Central memory CD8-positive, alpha-beta T cell (primary cell): ENCODE measurements around the gene PTGIS.
A peak's percentile ranks its signal among the peaks of the same experiment; 100 is the strongest.

Experiments used
- ATAC-seq: fragments of 150-1000 bp; cut with Tn5 transposase; replicated peaks from 2 replicates; pipeline ENCODE4 v1.10.0; 2022; ENCODE audit warnings: mild to moderate bottlenecking, moderate FRiP score, moderate number of reproducible peaks; ENCODE audit not compliant: poor library complexity, severe bottlenecking; ENCODE audit errors: extremely low read depth
- DNase-seq, 2 donors: peaks; one replicate each; pipeline ENCODE4 v3.0.0; 2021; ENCODE audit warnings: low spot score in 2 of 2
- H3K27ac Mint-ChIP-seq: one replicate; pipeline ENCODE4 v1.8.0; 2022; ENCODE audit warnings: low read depth, mild to moderate bottlenecking, moderate library complexity, mixed read lengths
- H3K27me3 Mint-ChIP-seq: one replicate; pipeline ENCODE4 v1.8.0; 2022; ENCODE audit warnings: mixed read lengths
- H3K36me3 Mint-ChIP-seq: one replicate; pipeline ENCODE4 v1.8.0; 2022; ENCODE audit warnings: mild to moderate bottlenecking, moderate library complexity, mixed read lengths; ENCODE audit not compliant: insufficient read depth
- H3K4me1 Mint-ChIP-seq: one replicate; pipeline ENCODE4 v1.8.0; 2022; ENCODE audit warnings: mixed read lengths
- H3K4me3 Mint-ChIP-seq: one replicate; pipeline ENCODE4 v1.8.0; 2022; ENCODE audit warnings: mild to moderate bottlenecking, moderate library complexity, mixed read lengths
- H3K9me3 Mint-ChIP-seq: one replicate; pipeline ENCODE4 v1.8.0; 2022; ENCODE audit warnings: mixed read lengths

PTGIS gene

GRCh38 chr20:49607568-49607967, 39.6 kb upstream of the PTGIS start:
- H3K27ac Mint-ChIP-seq, result no peak overlapping the region
- H3K27me3 Mint-ChIP-seq, result peaks cover 9% of the 10 kb centered on the region
- DNase-seq, result no peak
- peaks cover 1% of the 10 kb centered on the region for H3K36me3 Mint-ChIP-seq
- ATAC-seq, result no peak
- H3K4me1 Mint-ChIP-seq, result peaks cover 16% of the 10 kb centered on the region
- H3K9me3 Mint-ChIP-seq, result no peaks in the 10 kb centered on the region
- H3K4me3 Mint-ChIP-seq, result no peak overlapping the region

- Mint-ChIP-seq H3K36me3 (no peaks in the 10 kb centered on the region), H3K27me3 (peaks cover 3% of the 10 kb centered on the region), H3K4me3 (no peak overlapping the region), H3K27ac (no peak overlapping the region), H3K4me1 (peaks cover 1% of the 10 kb centered on the region), H3K9me3 (no peaks in the 10 kb centered on the region)
- DNase-seq (no peak), ATAC-seq (no peak)
These were observed 35.3 kb upstream of the PTGIS start for GRCh38 chr20:49603209-49603627.

GRCh38 chr20:49602345-49603208, 34.6 kb upstream of the PTGIS start:
- Mint-ChIP-seq H3K27me3 (no peaks in the 10 kb centered on the region), H3K4me1 (no peaks in the 10 kb centered on the region), H3K36me3 (no peaks in the 10 kb centered on the region), H3K27ac (no peak overlapping the region), H3K9me3 (no peaks in the 10 kb centered on the region), H3K4me3 (no peak overlapping the region)
- DNase-seq, result no peak
- ATAC-seq, result no peak

GRCh38 chr20:49601153-49601924, 33.4 kb upstream of the PTGIS start:
- no peaks in the 10 kb centered on the region for H3K36me3 Mint-ChIP-seq
- no peaks in the 10 kb centered on the region for H3K9me3 Mint-ChIP-seq
- H3K27ac Mint-ChIP-seq, result no peak overlapping the region
- no peak for DNase-seq
- peaks cover 2% of the 10 kb centered on the region for H3K4me1 Mint-ChIP-seq
- no peaks in the 10 kb centered on the region for H3K27me3 Mint-ChIP-seq
- ATAC-seq, result no peak
- H3K4me3 Mint-ChIP-seq, result no peak overlapping the region

- Mint-ChIP-seq H3K4me1 (peaks cover 16% of the 10 kb centered on the region), H3K4me3 (no peak overlapping the region), H3K27me3 (no peaks in the 10 kb centered on the region), H3K27ac (no peak overlapping the region), H3K9me3 (no peaks in the 10 kb centered on the region), H3K36me3 (no peaks in the 10 kb centered on the region)
- DNase-seq (no peak), ATAC-seq (no peak)
These were observed 31.8 kb upstream of the PTGIS start for GRCh38 chr20:49599746-49600113.

GRCh38 chr20:49597825-49598395, 30.0 kb upstream of the PTGIS start:
- peaks cover 33% of the 10 kb centered on the region for H3K4me1 Mint-ChIP-seq
- H3K27ac Mint-ChIP-seq, result no peak overlapping the region
- H3K36me3 Mint-ChIP-seq, result peaks cover 2% of the 10 kb centered on the region

GRCh38 chr20:49595811-49596561, 28.0 kb upstream of the PTGIS start:
- DNase-seq, result no peak
- Mint-ChIP-seq H3K36me3 (peaks cover 3% of the 10 kb centered on the region), H3K27ac (peak overlapping the region; percentile 75), H3K4me3 (peak overlapping the region; percentile 67), H3K27me3 (no peaks in the 10 kb centered on the region), H3K4me1 (peaks cover 41% of the 10 kb centered on the region), H3K9me3 (no peaks in the 10 kb centered on the region)
- ATAC-seq, result no peak

More at GRCh38 chr20:49597825-49598395, 30.0 kb upstream of the PTGIS start:
- no peak for DNase-seq
- H3K4me3 Mint-ChIP-seq, result no peak overlapping the region
- no peaks in the 10 kb centered on the region for H3K27me3 Mint-ChIP-seq
- ATAC-seq, result no peak
- no peaks in the 10 kb centered on the region for H3K9me3 Mint-ChIP-seq

- DNase-seq, result no peak
- H3K27me3 Mint-ChIP-seq, result no peaks in the 10 kb centered on the region
- H3K4me1 Mint-ChIP-seq, result peaks cover 43% of the 10 kb centered on the region
- no peaks in the 10 kb centered on the region for H3K9me3 Mint-ChIP-seq
- peaks cover 3% of the 10 kb centered on the region for H3K36me3 Mint-ChIP-seq
- peak overlapping the region; percentile 75 for H3K27ac Mint-ChIP-seq
- H3K4me3 Mint-ChIP-seq, result peak overlapping the region; percentile 67
- no peak for ATAC-seq
These were observed 27.4 kb upstream of the PTGIS start for GRCh38 chr20:49595346-49595745.

- H3K27me3 Mint-ChIP-seq, result no peaks in the 10 kb centered on the region
- peak overlapping the region; percentile 75 for H3K27ac Mint-ChIP-seq
- DNase-seq (no peak), ATAC-seq (no peak)
- peak overlapping the region; percentile 67 for H3K4me3 Mint-ChIP-seq
- no peaks in the 10 kb centered on the region for H3K9me3 Mint-ChIP-seq
- H3K36me3 Mint-ChIP-seq, result peaks cover 3% of the 10 kb centered on the region
- peaks cover 47% of the 10 kb centered on the region for H3K4me1 Mint-ChIP-seq
These were observed 27.0 kb upstream of the PTGIS start for GRCh38 chr20:49594931-49595315.

- H3K27me3 Mint-ChIP-seq, result no peaks in the 10 kb centered on the region
- H3K4me3 Mint-ChIP-seq, result peak overlapping the region; percentile 67
- DNase-seq, result no peak
- no peaks in the 10 kb centered on the region for H3K9me3 Mint-ChIP-seq
- peak overlapping the region; percentile 75 for H3K27ac Mint-ChIP-seq
- peaks cover 3% of the 10 kb centered on the region for H3K36me3 Mint-ChIP-seq
- peaks cover 47% of the 10 kb centered on the region for H3K4me1 Mint-ChIP-seq
- peak; percentile 75 for ATAC-seq
These were observed 26.4 kb upstream of the PTGIS start for GRCh38 chr20:49594143-49594930.

- Mint-ChIP-seq H3K27me3 (no peaks in the 10 kb centered on the region), H3K36me3 (peaks cover 3% of the 10 kb centered on the region), H3K27ac (peak overlapping the region; percentile 75), H3K4me3 (peak overlapping the region; percentile 67), H3K4me1 (peaks cover 47% of the 10 kb centered on the region), H3K9me3 (no peaks in the 10 kb centered on the region)
- no peak for ATAC-seq
- no peak for DNase-seq
These were observed 25.7 kb upstream of the PTGIS start for GRCh38 chr20:49593466-49594142.
